HG02610 (cell line): Measurements from ENCODE around the gene TDP2.

Experiments used
- ATAC-seq: cut with Tn5 transposase; IDR thresholded peaks from one replicate; pipeline ENCODE4 v1.9.1; 2021; ENCODE audit warnings: mild to moderate bottlenecking, moderate library complexity; ENCODE audit not compliant: unreplicated experiment

The TDP2 gene

GRCh38 chr6:24666641-24667377 lies at the start of gene TDP2, which contains the start of gene ACOT13:
Gene TDP2 (minus strand): TSS chr6:24666899. CDS start chr6:24666862, 37 bp downstream.
Gene ACOT13 (plus strand): TSS chr6:24667077. CDS start chr6:24667264, 187 bp downstream.
- ATAC-seq = peak; percentile 97

GRCh38 chr6:24710519-24711303 lies 44.0 kb upstream of the TDP2 start:
- ATAC-seq = no peak

GRCh38 chr6:24709014-24709711 lies 42.5 kb upstream of the TDP2 start:
- no peak for ATAC-seq

GRCh38 chr6:24708612-24709011 lies 41.9 kb upstream of the TDP2 start:
- ATAC-seq = no peak

- no peak for ATAC-seq
These were observed 37.8 kb upstream of the TDP2 start for GRCh38 chr6:24704468-24704867.

DNA sequence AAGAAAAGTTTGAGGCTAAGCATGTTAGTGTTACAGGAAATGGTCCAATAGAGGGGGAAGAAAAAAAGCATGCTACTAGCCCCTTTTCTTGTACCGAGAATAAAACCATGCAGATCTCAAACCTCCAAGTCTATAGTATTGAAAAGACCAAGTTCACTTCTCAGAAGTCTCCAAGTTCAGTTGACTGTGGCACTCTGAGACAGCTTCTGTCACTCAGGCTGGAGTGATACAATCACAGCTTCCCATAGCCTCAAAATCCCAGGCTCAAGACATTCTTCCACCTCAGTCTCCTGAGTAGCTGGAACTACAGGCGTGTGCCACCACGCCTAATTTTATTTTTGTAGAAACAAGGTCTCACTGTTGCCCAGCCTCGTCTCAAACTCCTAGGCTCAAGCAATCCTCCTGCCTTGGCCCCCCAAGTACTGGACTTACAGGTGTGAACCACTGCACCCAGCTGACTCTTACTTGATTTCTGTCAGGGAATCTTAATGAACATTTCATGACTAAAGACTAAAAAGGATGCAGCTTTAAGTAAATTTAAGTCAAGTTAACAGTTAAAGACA lies 36.1 kb upstream of the TDP2 start:
- no peak for ATAC-seq

DNA sequence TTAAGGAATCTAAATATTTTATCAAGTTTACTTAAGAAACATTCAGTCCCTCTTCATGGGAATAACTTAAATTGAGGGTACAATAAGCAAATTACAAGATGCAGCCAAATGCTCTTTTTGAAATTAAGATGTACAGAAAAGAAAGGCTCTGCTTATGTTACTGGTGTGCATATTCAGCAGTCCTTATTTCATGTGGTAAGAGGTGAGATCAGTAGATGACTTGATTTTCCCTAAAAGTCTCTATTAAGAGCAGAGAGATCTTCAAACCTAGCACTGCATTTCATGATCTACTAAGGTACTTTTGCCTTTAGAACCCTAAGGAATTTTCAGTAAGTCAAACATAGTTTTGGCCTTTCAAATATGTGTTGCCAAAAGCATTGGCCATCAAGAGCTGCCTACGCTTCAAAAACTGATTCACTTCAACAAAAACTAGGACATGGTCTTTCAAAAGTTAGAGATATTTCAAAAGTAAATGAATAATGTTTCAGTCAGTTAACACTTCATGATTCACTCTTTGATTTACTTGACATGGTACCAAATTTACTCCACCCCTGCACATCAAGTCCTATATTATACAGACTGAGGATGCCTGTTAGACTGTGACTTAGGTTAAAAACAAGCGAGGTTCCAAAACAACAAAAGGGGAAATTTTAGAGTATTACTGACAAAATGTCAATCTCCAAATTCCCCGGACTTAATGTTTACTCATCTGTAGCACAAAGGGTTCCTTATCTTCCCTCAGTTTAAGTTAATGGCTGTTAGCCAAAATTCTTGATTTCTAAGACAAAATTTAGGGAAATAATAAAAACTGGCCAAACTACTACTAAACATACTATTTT lies 33.0 kb upstream of the TDP2 start:
- ATAC-seq = no peak

DNA sequence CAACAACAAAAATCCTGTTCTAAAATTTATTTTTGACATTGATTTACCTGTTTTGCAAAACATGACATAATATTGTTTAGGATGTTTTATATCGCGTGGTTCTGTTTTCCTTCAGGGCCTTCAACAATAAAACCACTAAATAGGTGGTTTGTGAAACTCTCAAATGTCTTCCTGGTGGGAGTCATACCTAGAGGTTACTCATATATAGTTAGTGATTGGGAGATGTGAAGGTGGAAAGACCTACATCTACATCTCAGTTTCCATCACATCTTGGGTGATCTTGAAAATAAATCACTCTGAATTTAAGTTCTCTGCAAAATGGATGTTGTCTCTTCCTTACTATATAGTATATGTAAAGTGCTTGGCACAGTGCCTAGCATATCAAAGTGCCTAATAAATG lies 29.4 kb upstream of the TDP2 start:
- no peak for ATAC-seq

DNA sequence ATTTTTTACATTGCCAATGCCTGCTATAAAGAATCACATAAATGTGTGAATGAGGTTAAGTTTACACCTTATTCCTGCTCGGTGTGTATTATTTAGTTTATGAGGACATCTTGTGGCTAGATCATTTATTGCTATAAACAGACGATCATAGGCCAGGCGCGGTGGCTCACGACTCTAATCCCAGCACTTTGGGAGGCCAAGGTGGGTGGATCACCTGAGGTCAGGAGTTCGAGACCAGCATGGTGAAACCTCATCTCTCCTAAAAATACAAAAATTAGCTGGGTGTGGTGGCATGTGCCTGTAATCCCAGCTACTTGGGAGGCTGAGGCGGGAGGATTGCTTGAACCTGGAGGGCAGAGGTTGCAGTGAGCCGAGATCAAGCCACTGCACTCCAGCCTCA lies 28.9 kb upstream of the TDP2 start:
- ATAC-seq = peak; percentile 60

GRCh38 chr6:24694198-24694597 lies 27.5 kb upstream of the TDP2 start:
- ATAC-seq = no peak

DNA sequence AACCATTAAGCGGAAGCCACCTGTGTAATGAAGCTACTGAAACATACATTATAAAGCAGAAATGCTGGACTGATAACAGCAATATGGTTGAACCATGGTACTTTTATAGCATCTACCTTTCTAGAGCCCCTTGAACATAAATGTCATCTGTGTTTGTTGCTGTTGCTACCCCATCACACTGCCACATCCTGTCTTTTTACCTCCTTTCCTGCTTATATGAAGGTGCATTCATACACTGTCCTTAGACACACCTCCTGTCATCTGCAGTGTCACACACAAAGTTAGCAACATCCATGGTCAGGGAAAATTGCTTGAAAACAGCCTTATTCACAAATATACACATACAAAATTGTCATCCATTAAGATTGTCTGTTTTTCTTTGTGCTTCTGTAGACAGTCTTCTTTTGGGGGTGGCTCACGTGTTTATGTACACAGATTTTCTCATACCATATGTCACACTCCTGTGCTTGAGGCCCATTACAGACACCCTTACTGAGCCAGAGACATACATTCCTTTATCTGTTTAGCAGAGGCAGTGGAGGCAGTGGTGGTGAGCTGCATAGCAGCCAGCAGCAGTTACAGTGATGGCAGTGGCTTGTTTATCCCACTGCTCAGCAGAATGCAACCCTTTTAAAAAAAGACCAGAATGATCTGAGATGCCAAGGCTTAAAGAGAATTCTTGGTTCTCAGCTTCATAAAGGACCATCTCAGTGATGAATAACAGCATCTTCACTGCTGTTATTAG lies 26.3 kb upstream of the TDP2 start:
- ATAC-seq = no peak

DNA sequence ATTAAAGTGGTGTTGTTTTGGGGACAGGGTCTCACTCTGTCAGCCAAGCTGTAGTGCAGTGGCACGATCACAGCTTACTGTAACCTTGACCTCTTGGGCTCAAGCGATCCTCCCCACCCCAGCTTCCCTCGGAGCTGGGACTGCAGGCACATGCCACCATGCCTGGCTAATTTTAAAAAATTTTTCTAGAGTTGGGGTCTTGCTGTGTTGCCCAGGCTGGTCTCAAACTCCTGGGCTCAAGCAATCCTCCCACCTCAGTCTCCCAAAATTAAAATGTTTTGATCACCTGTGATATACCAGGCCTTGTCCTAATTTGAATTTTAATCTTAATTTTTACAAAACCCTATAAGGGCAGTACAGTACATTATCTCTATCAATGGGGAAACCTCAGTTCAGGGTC lies 25.7 kb upstream of the TDP2 start:
- ATAC-seq = no peak

GRCh38 chr6:24692003-24692402 lies 25.3 kb upstream of the TDP2 start:
- ATAC-seq = no peak

GRCh38 chr6:24691550-24691949 lies 24.9 kb upstream of the TDP2 start:
- ATAC-seq = no peak

GRCh38 chr6:24690593-24690992 lies 23.9 kb upstream of the TDP2 start:
- ATAC-seq = no peak

GRCh38 chr6:24689964-24690363 lies 23.3 kb upstream of the TDP2 start:
- ATAC-seq = no peak

DNA sequence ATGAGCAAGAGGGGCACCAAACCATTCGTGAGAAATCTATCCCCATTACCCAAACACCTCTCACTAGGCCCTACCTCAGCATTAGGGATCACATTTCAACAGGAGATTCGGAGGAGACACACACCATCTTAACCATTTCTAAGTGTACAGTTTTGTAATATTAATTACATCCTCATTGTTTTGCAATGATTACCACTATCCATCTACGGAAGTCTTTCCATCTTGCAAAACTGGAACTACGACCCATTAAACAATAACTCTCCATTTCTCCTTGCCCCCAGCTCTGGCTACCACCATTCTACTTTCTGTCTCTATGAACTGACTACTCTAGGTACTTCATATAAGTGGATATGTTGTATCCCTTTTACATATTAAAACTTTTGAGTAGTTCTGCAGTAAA lies 20.2 kb upstream of the TDP2 start:
- ATAC-seq = no peak

DNA sequence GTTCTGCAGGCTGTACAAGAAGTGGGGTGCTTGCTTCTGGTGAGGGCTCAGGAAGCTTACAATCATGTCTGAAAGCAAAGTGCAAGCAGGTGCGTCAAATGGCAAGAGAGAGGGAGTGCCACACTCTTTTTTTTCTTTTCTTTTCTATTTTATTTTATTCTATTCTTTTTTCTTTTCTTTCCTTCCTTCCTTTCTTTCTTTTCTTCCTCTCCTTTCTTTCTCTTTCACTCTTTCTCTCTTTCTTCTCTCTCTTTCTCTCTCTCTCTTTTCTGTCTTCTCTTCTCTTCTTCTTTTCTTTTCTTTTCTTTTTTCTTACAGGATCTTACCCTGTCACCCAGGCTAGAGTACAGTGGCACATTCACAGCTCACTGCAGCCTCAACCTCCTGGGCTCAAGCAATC lies 19.7 kb upstream of the TDP2 start:
- ATAC-seq = no peak
